DND-41 (cell line): Measurements from ENCODE around the gene KLKB1.

ENCODE experiments used
- ATAC-seq: fragments of 200-7000 bp; cut with Tn5 transposase; 3 replicates; pipeline ENCODE4 v1.9.1; 2021; ENCODE audit warnings: low read depth; ENCODE audit not compliant: insufficient read depth
- DNase-seq: peaks from one replicate; pipeline ENCODE4 v3.0.0-alpha.2; 2020
- H2AFZ ChIP-seq: 2 replicates; pipeline ENCODE4 v1.6.0; 2012; ENCODE audit warnings: low read depth, low read length
- H3K27ac ChIP-seq: 2 replicates; pipeline ENCODE4 v1.5.1; 2012; ENCODE audit warnings: low read length, inconsistent platforms
- H3K27me3 ChIP-seq: fragments of 200-600 bp; sonication (generic); 2 replicates; pipeline ENCODE4 v1.6.0; 2012; ENCODE audit warnings: low read length, mild to moderate bottlenecking, inconsistent platforms; ENCODE audit not compliant: insufficient read depth, poor library complexity
- H3K36me3 ChIP-seq: 2 replicates; pipeline ENCODE4 v1.5.1; 2012; ENCODE audit warnings: low read length, inconsistent platforms; ENCODE audit not compliant: insufficient read depth
- H3K4me1 ChIP-seq: 2 replicates; pipeline ENCODE4 v1.5.1; 2012; ENCODE audit warnings: mild to moderate bottlenecking, low read length; ENCODE audit not compliant: insufficient read depth
- H3K4me2 ChIP-seq: 2 replicates; pipeline ENCODE4 v1.6.0; 2012; ENCODE audit warnings: mild to moderate bottlenecking, moderate library complexity, low read length, inconsistent platforms; ENCODE audit not compliant: insufficient read depth
- H3K4me3 ChIP-seq, 2 experiments: fragments of 200-600 bp in 1 of 2; shearing (Covaris generic) in 1 of 2; 2 replicates each; pipeline ENCODE4 v1.5.1; 2012 to 2016; ENCODE audit warnings: inconsistent platforms in 2 of 2, low read length in 2 of 2, mild to moderate bottlenecking in 2 of 2, low read depth in 1 of 2, moderate library complexity in 1 of 2
- H3K79me2 ChIP-seq: 2 replicates; pipeline ENCODE4 v1.6.0; 2012; ENCODE audit warnings: low read length, inconsistent platforms; ENCODE audit not compliant: insufficient read depth
- H3K9ac ChIP-seq: 2 replicates; pipeline ENCODE4 v1.6.0; 2012; ENCODE audit warnings: low read depth, mild to moderate bottlenecking, inconsistent platforms, low read length, moderate library complexity
- H3K9me3 ChIP-seq: 2 replicates; pipeline ENCODE4 v1.5.1; 2012; ENCODE audit warnings: low read length, moderate library complexity, mild to moderate bottlenecking, inconsistent platforms; ENCODE audit not compliant: insufficient read depth, severe bottlenecking
- H4K20me1 ChIP-seq: 2 replicates; pipeline ENCODE4 v1.6.0; 2012; ENCODE audit warnings: low read length; ENCODE audit not compliant: insufficient read depth
- CTCF ChIP-seq: IDR thresholded peaks from 2 replicates; pipeline ENCODE4 v1.5.1; 2012; ENCODE audit warnings: borderline replicate concordance, low read length, moderate library complexity, mild to moderate bottlenecking; ENCODE audit not compliant: poor library complexity, severe bottlenecking; ENCODE audit errors: extremely low read depth
- EZH2 ChIP-seq: IDR thresholded peaks from 3 replicates; pipeline ENCODE4 v1.6.1; 2012; ENCODE audit warnings: borderline replicate concordance, low read depth, mild to moderate bottlenecking, moderate library complexity, low read length, inconsistent platforms; ENCODE audit not compliant: severe bottlenecking

Gene KLKB1

GRCh38 chr4:186204103-186204559 is 23.2 kb upstream of the KLKB1 start:
- Histone ChIP-seq H3K4me2 (no peak overlapping the region), H3K4me1 (no peaks in the 10 kb centered on the region), H3K27me3 (no peaks in the 10 kb centered on the region), H3K4me3 (no peak overlapping the region), H3K36me3 (peaks cover 13% of the 10 kb centered on the region), H3K27ac (no peak overlapping the region), H2AFZ (no peak overlapping the region), H4K20me1 (no peaks in the 10 kb centered on the region; the same call in 1 of the 2 replicates), H3K9ac (no peak overlapping the region), H3K9me3 (peaks cover 5% of the 10 kb centered on the region), H3K79me2 (no peaks in the 10 kb centered on the region)
- no peak for ATAC-seq
- no peak for DNase-seq
- TF ChIP-seq EZH2 (no peak), CTCF (no peak)

- Histone ChIP-seq H3K4me3 (no peak overlapping the region), H2AFZ (no peak overlapping the region), H3K27ac (no peak overlapping the region), H4K20me1 (no peaks in the 10 kb centered on the region; the same call in 1 of the 2 replicates), H3K79me2 (no peaks in the 10 kb centered on the region), H3K4me2 (no peak overlapping the region), H3K9ac (no peak overlapping the region), H3K36me3 (peaks cover 18% of the 10 kb centered on the region), H3K9me3 (peaks cover 8% of the 10 kb centered on the region), H3K4me1 (no peaks in the 10 kb centered on the region), H3K27me3 (no peaks in the 10 kb centered on the region)
- DNase-seq (no peak), ATAC-seq (no peak; the same call in 2 of the 3 replicates)
- TF ChIP-seq CTCF = no peak
- TF ChIP-seq EZH2 = no peak
Measured at GRCh38 chr4:186204686-186205085, 22.6 kb upstream of the KLKB1 start.

GRCh38 chr4:186205156-186205555 is 22.2 kb upstream of the KLKB1 start:
- H3K9me3 ChIP-seq = peaks cover 8% of the 10 kb centered on the region
- no peak overlapping the region for H3K4me2 ChIP-seq
- H3K36me3 ChIP-seq = peaks cover 21% of the 10 kb centered on the region
- H3K4me3 ChIP-seq = no peak overlapping the region
- TF ChIP-seq CTCF (no peak), EZH2 (no peak)
- DNase-seq = no peak
- no peak overlapping the region for H2AFZ ChIP-seq
- H3K27me3 ChIP-seq = no peaks in the 10 kb centered on the region
- H3K9ac ChIP-seq = no peak overlapping the region
- H4K20me1 ChIP-seq = no peaks in the 10 kb centered on the region; the same call in 1 of the 2 replicates
- no peak overlapping the region for H3K27ac ChIP-seq
- H3K4me1 ChIP-seq = no peaks in the 10 kb centered on the region
- ATAC-seq = no peak
- H3K79me2 ChIP-seq = no peaks in the 10 kb centered on the region
